GM19043 (cell line): Measurements from ENCODE around the gene LHPP.

ENCODE experiments used
- ATAC-seq: cut with Tn5 transposase; IDR thresholded peaks from one replicate; pipeline ENCODE4 v1.9.1; 2021; ENCODE audit warnings: low read depth; ENCODE audit not compliant: unreplicated experiment

The LHPP gene

GRCh38 chr10:124516746-124517397, 55.2 kb downstream of the LHPP start:
- no peak for ATAC-seq

DNA sequence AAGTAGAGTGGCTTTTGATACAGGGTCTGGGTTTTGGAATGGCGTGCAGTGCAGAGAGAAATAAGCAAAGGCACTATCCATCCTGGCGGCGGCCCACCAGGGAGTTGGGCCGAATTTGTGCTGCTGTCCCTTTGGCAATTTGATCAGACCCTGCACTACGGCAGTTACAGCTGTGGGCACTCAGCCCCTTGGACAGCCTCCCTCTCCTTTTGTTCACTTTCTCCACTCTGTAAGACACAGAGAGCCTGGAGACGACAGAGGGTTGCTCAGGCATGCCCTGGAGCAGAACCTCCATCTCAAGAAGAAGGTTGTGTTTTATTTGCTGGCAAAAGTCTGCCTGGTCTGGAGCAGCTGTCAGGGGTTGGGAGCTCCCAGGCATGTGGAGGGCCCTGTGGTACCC, 55.8 kb downstream of the LHPP start:
- no peak for ATAC-seq

DNA sequence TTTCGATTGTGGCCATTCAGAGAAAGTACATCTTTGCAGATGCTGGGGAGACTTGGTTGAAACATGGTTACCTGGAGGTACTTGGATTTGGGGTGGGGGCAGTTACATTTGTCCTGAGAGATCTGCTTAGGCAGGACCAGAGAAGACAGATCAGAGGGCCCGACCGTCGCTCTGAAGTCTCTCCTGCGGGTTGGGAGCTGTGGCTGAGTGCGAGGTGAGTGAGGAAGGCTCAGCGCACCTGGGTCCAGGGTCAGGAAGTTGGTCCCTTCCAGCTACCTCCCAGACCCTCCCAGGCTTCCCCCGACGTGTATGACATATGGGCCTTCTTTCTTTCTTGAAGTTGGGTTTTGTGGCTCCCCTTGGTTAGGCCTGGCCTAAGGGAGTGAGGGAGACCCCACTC, 56.3 kb downstream of the LHPP start:
- no peak for ATAC-seq

DNA sequence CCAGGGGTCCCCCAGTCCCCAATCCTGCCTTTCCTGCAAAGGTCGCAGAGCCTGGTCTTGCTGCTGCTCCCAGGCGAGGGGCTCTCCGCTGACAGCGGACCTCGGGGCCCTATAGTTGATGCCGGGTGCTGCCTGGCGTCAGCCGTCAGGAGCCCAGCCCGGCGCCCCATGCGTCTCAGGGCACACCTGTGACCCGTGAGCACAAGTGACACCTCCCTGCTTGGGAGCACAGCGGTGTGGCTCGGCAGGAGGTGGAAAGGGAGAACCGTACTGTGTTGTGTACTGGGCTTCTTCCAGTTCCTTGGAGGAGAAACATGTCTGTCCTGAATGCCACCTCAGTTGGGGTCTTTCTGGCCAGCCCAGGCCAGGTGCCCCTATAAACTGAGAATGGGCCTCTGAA, 56.7 kb downstream of the LHPP start:
- ATAC-seq: no peak

- ATAC-seq: no peak
Observed at GRCh38 chr10:124520558-124521428, 59.2 kb downstream of the LHPP start.

- no peak for ATAC-seq
Observed at GRCh38 chr10:124521429-124521871, 59.8 kb downstream of the LHPP start.

DNA sequence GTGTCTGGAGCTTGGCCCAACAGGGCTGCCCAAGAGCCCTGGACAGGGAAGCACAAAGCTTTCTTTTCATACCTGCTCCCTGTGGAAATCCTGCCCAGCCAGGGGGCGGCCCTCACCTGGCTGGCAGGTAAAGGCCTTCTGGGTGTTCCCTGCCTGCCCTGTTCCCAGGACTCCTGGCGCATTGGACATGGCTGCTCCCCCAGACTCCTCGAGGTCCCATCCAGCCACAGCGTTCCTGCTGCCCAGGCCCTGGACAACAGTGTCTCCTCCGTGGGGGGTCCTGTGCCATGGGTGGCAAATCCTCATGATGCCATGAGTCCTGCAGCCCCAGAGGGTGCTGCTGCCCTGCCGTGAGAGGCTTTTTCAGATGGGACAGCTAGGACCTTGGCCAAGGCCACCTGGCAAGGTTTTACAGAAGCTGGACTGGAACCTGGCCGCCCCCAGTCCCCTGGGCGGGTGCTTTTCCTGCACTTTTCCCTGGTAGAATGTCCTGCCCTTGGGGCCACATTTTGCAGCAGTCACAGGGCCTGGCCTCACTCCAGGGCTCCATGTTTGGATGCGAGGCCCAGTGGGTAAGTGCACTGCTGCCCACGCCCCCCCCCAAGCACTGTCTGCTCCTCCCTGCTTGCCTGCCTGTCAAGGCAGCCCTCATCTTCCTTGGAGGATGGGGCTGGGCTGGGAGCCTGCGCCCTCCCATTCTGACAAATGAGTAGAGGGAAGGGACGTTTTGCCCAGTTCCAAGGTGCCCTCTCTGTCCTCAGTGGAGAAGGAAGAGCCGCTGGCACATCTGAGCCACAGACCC, 60.7 kb downstream of the LHPP start:
- no peak for ATAC-seq

GRCh38 chr10:124522933-124523871, 61.6 kb downstream of the LHPP start:
- no peak for ATAC-seq

DNA sequence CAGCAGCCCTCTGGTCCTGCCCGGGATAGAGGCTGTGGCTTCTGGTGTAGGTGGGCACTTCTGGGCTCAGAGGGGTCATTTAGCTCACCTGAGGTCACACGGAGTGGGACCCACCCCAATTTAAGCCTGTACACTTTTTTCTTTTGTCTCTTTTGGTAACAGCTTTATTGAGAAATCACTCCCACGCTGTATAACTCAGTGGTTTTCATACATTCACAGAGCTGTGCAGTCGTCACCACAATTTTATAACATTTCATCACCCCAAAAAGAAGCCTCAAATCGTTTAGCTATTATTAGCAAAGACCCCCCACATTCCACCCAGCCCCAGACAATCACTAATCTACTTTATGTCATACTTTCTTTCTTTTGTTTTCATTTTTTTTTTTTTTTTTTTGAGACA, 62.3 kb downstream of the LHPP start:
- no peak for ATAC-seq

DNA sequence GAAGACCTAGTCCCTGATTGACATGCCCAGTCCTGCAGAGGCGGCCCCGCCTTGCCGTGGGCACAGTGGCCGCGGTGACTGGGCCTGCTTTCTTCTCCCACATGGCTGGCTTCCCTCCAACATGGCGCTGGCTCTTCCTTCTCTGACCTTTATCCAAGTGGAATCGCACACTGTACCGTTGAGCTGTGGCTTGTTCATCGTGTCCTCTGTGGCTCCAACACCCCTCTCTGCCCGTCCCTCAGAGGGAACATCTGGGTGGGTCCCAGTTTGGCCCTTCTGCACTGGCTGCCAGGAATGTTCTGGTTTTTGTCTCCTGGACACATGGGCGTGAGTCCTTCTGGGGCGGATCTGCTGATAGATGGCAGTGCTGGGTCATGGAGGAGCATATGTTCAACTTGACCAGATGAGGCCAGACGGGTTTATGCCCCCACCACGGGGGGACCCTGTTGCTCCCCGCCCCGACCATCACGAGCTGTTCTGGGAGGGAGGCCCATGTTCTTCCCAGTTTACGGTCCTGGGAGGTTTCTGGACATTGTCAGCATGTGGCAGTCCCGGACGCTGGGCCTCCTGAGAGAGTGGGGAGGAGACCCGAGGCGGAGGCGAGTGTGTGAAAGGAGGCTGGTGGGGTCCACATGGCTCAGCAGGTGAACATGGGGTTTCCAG, 63.5 kb downstream of the LHPP start:
- no peak for ATAC-seq

- ATAC-seq: no peak
Observed at GRCh38 chr10:124525751-124526600, 64.4 kb downstream of the LHPP start.

DNA sequence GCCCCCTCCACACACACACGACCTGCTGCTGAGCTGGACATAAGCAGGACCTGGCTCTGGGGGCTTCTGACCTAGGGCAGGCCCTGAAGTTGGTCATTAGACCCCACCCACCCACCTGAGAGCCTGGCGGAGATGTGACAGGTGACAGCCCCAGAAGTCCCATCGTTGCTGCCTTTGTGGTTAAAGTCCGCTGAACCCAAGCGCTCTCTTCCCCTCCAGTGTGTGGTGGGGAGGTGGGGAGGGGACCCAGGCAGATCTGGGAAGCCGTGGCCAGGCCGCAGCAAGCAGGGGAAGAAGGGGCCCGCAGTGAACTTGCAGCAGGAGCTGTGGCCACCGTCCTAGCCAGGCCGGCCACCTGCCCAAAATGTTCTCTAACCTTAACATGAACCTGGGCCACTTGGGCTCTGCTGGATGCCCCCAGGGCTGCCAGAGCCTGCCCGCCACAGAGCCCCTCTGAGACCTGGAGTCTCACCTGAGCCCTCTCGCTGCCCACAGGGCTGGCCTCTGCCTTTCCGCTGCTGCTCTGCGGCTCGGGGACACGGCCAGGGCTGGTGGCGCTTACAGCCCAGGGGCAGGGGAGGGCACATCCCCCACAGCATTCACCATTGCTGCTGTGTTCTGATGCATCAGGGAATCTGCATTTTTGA, 65.1 kb downstream of the LHPP start:
- ATAC-seq: no peak

- no peak for ATAC-seq
Observed at GRCh38 chr10:124527874-124528395, 66.3 kb downstream of the LHPP start.

DNA sequence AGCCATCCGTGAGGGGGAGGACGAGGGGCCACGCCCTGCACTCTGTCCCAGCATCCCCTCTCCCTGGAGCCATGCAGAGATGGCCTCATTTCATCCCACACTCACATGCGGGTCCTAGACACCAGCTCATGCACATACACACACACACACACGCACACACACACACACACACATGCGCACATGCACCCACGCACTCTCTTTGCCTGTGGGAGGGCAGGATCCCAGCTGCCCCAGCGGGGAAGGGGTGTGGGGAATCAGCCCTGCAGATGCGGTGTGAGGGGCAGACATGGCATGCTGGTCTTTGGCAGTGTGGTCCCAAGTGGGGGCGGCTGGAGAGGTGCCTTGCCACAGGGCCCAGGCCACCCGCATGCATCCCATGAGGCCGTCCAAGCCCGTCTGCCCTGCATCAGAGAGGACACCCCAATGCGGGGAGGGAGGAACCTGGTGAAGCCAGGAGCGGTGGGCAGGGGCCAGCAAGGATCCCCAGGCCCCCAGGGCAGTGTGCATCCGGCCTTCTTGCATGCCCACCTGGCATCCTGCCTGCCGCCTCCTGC, 68.1 kb downstream of the LHPP start:
- ATAC-seq: no peak

GRCh38 chr10:124530215-124530665, 68.6 kb downstream of the LHPP start:
- ATAC-seq: peak; percentile 84

DNA sequence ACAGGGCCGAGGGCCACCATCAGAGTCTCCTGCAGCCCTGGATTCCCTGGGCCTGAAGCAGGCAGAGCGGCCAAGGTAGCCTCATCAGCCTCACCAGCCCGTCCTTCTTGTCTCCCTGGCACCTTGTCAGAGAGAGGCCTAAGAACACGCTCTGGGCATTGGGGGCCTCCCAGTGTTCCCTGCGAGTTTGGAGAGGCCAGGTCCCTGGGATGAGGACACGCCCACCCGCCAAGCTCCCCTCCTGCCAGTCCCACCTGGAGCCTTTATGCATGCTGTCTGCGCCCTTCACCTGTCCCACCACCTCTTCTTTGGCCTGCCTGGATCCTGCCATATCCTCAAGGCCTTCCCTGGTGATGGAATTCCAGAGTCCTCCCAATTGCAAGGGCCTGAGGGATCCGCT, 69.2 kb downstream of the LHPP start:
- ATAC-seq: no peak

DNA sequence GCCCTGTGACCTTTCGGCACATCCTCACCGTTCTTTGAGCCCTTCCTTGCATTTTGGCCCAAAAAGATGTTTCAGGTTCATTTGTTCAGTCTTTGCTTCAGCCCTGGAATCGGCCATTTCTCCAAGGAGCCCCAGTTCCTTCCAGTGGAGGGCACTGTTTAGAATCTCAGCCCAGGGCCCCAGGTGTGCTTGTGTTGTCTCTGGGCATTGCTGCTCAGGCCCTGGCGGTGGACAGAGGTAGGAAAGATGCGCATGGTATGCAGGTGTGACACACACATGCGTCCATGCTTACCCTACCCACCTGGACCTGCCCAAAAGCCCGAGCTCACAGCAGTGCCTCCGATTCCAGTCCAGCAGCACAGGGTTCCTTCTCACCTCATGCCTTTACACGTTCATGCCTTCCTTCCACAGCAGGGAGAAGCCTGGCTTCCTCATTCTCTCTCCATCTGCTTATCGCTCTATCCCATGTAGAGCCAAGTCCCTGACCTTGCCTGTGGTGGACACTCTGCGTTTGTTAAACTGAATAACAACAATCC, 70.6 kb downstream of the LHPP start:
- ATAC-seq: no peak
